Neural cell (in vitro differentiated cells): ENCODE results near the gene BFSP2.

Experiments
- CTCF ChIP-seq: fragments of 450-650 bp; IDR thresholded peaks from 2 replicates; pipeline ENCODE4 v1.5.1; 2014; ENCODE audit warnings: antibody characterized with exemption, mild to moderate bottlenecking, moderate library complexity; ENCODE audit not compliant: poor library complexity, severe bottlenecking
- EP300 ChIP-seq: fragments of 450-650 bp; conservative IDR thresholded peaks from 2 replicates; pipeline ENCODE4 v1.6.1; 2014; ENCODE audit warnings: antibody characterized with exemption, mild to moderate bottlenecking, moderate library complexity; ENCODE audit not compliant: poor library complexity, severe bottlenecking
- MXI1 ChIP-seq: fragments of 450-650 bp; conservative IDR thresholded peaks from 2 replicates; pipeline ENCODE4 v1.6.1; 2014; ENCODE audit warnings: antibody characterized with exemption, mild to moderate bottlenecking; ENCODE audit not compliant: poor library complexity, severe bottlenecking
- POLR2AphosphoS5 ChIP-seq: IDR thresholded peaks from 2 replicates; pipeline ENCODE4 v1.6.1; 2012

- TF ChIP-seq CTCF (no peak), MXI1 (no peak), EP300 (no peak), POLR2AphosphoS5 (no peak)
Measured at GRCh38 chr3:133390715-133391114, 9.1 kb upstream of the BFSP2 start.
